ENCODE measurements around the gene WDFY2. TPM values are rescaled to one million over a fixed set of nuclear protein-coding genes. Genes with fewer than 3 reads are reported as not detected.

Gene WDFY2
- total and polyA plus RNA-seq, 2 of the 8 experiments (the other 6 are each of a cell fraction or from before 2014, with no cell fraction given) = 13.9 to 29.0 TPM

DNA sequence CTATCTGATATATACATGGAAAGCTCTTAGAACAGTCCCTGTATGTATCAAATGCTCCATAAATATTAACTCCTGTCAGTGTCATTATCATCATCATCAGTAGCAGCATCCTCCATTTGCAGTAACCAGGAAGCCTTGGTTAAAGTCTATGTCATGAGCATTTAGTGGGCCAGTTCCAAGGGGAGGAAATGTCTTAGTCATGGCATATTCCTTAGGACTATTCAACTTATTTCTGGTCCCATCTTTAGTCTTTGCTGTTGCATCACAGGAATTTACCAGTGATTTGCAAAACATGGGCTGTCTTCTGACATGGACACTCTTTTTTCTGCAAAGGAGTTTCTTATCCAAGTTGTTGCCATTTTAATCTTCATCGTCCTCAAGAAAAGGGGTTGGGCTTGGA is 98.4 kb downstream of the WDFY2 start:
- CTCF ChIA-PET (ENCODE audit: partially characterized antibody) = no interaction called here
- no peak for TF ChIP-seq E2F6 (IDR thresholded peaks at IDR 0.05)

More for the DNA sequence above, 98.4 kb downstream of the WDFY2 start:
- H3K14ac ChIP-seq (ENCODE audit: insufficient read length) = no peak overlapping the region
- H3K56ac ChIP-seq (replicated peaks; ENCODE audit: insufficient read length, low read depth, low read length) = no peak overlapping the region
- H3K23me2 ChIP-seq (ENCODE audit: low read depth, low read length) = no peaks in the 10 kb centered on the region
- H2BK120ac ChIP-seq (replicated peaks; ENCODE audit: low read depth, low read length) = no peak overlapping the region
- no peak overlapping the region for H4K5ac ChIP-seq (ENCODE audit: insufficient read length, low read depth, low read length)
- H3K9ac ChIP-seq (replicated peaks in 1 of 4; ENCODE audit: extremely low read depth in 1 of 4, low read depth in 3 of 4, low read length in 3 of 4) = no peak overlapping the region
- H3K9me3 ChIP-seq (ENCODE audit: insufficient read depth in 2 of 2, low read depth in 1 of 2, low read length in 1 of 2) = no peaks in the 10 kb centered on the region
- FAIRE-seq (no peak), DNase-seq (ENCODE audit: low read depth in 1 of 2, low spot score in 2 of 2) (no peak)
- H4K8ac ChIP-seq (ENCODE audit: extremely low read depth, insufficient read depth, low read length) = no peak overlapping the region
- H3K27me3 ChIP-seq (replicated peaks in 1 of 4; ENCODE audit: control insufficient read depth in 3 of 4, extremely low read depth in 1 of 4, insufficient read depth in 3 of 4, low read length in 3 of 4) = no peaks in the 10 kb centered on the region
- no peak overlapping the region for H4K91ac ChIP-seq (replicated peaks; ENCODE audit: insufficient read length, low read length)
- H2AFZ ChIP-seq (ENCODE audit: low read length) = no peak overlapping the region
- POLR2A ChIA-PET (ENCODE audit: partially characterized antibody) = no interaction called here
- no peak overlapping the region for H3K4me2 ChIP-seq (ENCODE audit: insufficient read depth in 1 of 2, low read depth in 2 of 2, low read length in 2 of 2)
- H3K4me3 ChIP-seq (ENCODE audit: extremely low read depth in 1 of 4, insufficient read depth in 2 of 4, low read depth in 3 of 4, low read length in 4 of 4) = no peak overlapping the region
- peaks cover 5% of the 10 kb centered on the region; the same call in 1 of the 2 replicates for H3K79me1 ChIP-seq (ENCODE audit: low read depth, low read length)
- no peaks in the 10 kb centered on the region; a peak in 1 of 8 replicates for H3K36me3 ChIP-seq (ENCODE audit: control insufficient read depth in 2 of 4, insufficient read depth in 4 of 4, low read length in 3 of 4)
- H2AK5ac ChIP-seq (ENCODE audit: low read depth, low read length) = no peak overlapping the region
- no peak overlapping the region for H3K4ac ChIP-seq (replicated peaks; ENCODE audit: insufficient read length, low read depth, low read length)
- WGBS, 2 experiments (ENCODE audit: extremely low coverage in 1 of 2, insufficient coverage in 1 of 2, insufficient read length in 1 of 2, insufficient replicate concordance in 2 of 2, low coverage in 1 of 2, low lambda C conversion rate in 2 of 2, missing lambda C conversion rate in 1 of 2) = 93% methylated on average over 1 of the region's 1 CpG; no CpG with 5 or more reads in 1 of the 2 experiments
- no peak overlapping the region for H3K23ac ChIP-seq (ENCODE audit: insufficient read length)
- H2BK12ac ChIP-seq (ENCODE audit: low read depth, low read length) = no peak overlapping the region
- no peak overlapping the region for H3K18ac ChIP-seq (ENCODE audit: extremely low read depth, low read length)
- H3K27ac ChIP-seq (ENCODE audit: low read depth, low read length) = no peak overlapping the region
- H2BK5ac ChIP-seq (ENCODE audit: low read depth, low read length) = no peak overlapping the region
- H4K20me1 ChIP-seq (replicated peaks in 1 of 2; ENCODE audit: control insufficient read depth in 1 of 2, insufficient read depth in 2 of 2, low read length in 2 of 2) = peaks cover 0 to 2% of the 10 kb centered on the region in 2 experiments
- H3K4me1 ChIP-seq (replicated peaks in 1 of 4; ENCODE audit: control insufficient read depth in 3 of 4, insufficient read depth in 4 of 4, low read length in 3 of 4) = peaks cover 0 to 6% (median 2%) of the 10 kb centered on the region in 4 experiments; a peak in 3 of 7 replicates
- no peak overlapping the region for H2BK15ac ChIP-seq (ENCODE audit: low read length)
- peaks cover 0 to 56% of the 10 kb centered on the region in 2 experiments; a peak in 2 of 4 replicates for H3K79me2 ChIP-seq (ENCODE audit: control insufficient read depth in 1 of 2, insufficient read depth in 2 of 2, low read length in 2 of 2)
- no peak overlapping the region for H2BK20ac ChIP-seq (ENCODE audit: low read length)

Measured in H1 (cell line).